ENCODE results near the gene ARHGAP28. TPM values are rescaled to one million over a fixed set of nuclear protein-coding genes. Genes with fewer than 3 reads are reported as not detected.

Gene ARHGAP28
- polyA plus RNA-seq, 1 of the 3 experiments (the other 2 are of a cell fraction), result 0.99 TPM

- Histone ChIP-seq H3K4me3 (ENCODE audit: low read depth in 2 of 2, low read length in 1 of 2) (no peak overlapping the region), H3F3A (replicated peaks; ENCODE audit: insufficient read depth) (peaks cover 19% of the 10 kb centered on the region), H2AFZ (ENCODE audit: low read depth) (no peak overlapping the region), H3K27me3 (ENCODE audit: insufficient read depth) (peaks cover 5% of the 10 kb centered on the region; the same call in 1 of the 2 replicates), H3K79me2 (ENCODE audit: insufficient read depth) (no peaks in the 10 kb centered on the region), H3K9ac (no peak overlapping the region), H3K9me2 (no peaks in the 10 kb centered on the region), H3K27ac (ENCODE audit: low read depth in 2 of 2, low read length in 1 of 2) (no peak overlapping the region; a peak in 1 of 4 replicates), H3K4me1 (ENCODE audit: control insufficient read depth in 1 of 2, insufficient read depth in 2 of 2, low read depth in 1 of 2, low read length in 1 of 2) (peaks cover 5 to 15% of the 10 kb centered on the region in 2 experiments; a peak in 3 of 4 replicates), H3K4me2 (no peak overlapping the region), H3K36me3 (replicated peaks in 1 of 2; ENCODE audit: control insufficient read depth in 1 of 2, insufficient read depth in 2 of 2, low read length in 1 of 2) (no peaks in the 10 kb centered on the region), H3K9me3 (no peaks in the 10 kb centered on the region), H4K20me1 (ENCODE audit: insufficient read depth) (no peaks in the 10 kb centered on the region)
- CTCF ChIA-PET, result no interaction called here
- no peak for DNase-seq
- POLR2A ChIA-PET, result no interaction called here
- TF ChIP-seq MXI1 (IDR thresholded peaks at IDR 0.05; ENCODE audit: low read depth, low read length), result no peak
- no peak for TF ChIP-seq MAX (IDR thresholded peaks at IDR 0.05; ENCODE audit: low read depth)
- no peak for TF ChIP-seq REST (IDR thresholded peaks at IDR 0.05; ENCODE audit: low read depth, low read length)
- no peak for TF ChIP-seq RFX5 (IDR thresholded peaks at IDR 0.05; ENCODE audit: low read length)
- no peak for TF ChIP-seq SIN3A (IDR thresholded peaks at IDR 0.05; ENCODE audit: borderline replicate concordance, low read depth, low read length)
- TF ChIP-seq CHD2 (IDR thresholded peaks at IDR 0.05; ENCODE audit: low read length, partially characterized antibody), result no peak
- no peak for TF ChIP-seq EZH2phosphoT487 (IDR thresholded peaks at IDR 0.05; ENCODE audit: borderline replicate concordance, low read depth)
- no peak for TF ChIP-seq TAF1 (IDR thresholded peaks at IDR 0.05; ENCODE audit: borderline replicate concordance, low read depth, low read length)
- no peak for TF ChIP-seq CTCF (IDR thresholded peaks at IDR 0.05)
- no peak for TF ChIP-seq TCF12 (IDR thresholded peaks at IDR 0.05)
- no peak for TF ChIP-seq YY1 (IDR thresholded peaks at IDR 0.05; ENCODE audit: low read depth)
- no peak for TF ChIP-seq TEAD4 (IDR thresholded peaks at IDR 0.05; ENCODE audit: borderline replicate concordance, insufficient read depth)
- TF ChIP-seq RXRA (IDR thresholded peaks at IDR 0.05; ENCODE audit: borderline replicate concordance, low read depth), result no peak
- TF ChIP-seq NFIC (IDR thresholded peaks at IDR 0.05; ENCODE audit: borderline replicate concordance), result no peak
- WGBS (ENCODE audit: low lambda C conversion rate), result 79% methylated on average over 8 of the region's 8 CpGs
Observed at GRCh38 chr18:6728331-6728730, 1.2 kb upstream of the ARHGAP28 start.
